Measurements from ENCODE around the gene ZNF346. TPM values are rescaled to one million over a fixed set of nuclear protein-coding genes. Genes with fewer than 3 reads are reported as not detected.

The ZNF346 gene
- total RNA-seq, 1 experiment from 2014 or later: 32.5 TPM

DNA sequence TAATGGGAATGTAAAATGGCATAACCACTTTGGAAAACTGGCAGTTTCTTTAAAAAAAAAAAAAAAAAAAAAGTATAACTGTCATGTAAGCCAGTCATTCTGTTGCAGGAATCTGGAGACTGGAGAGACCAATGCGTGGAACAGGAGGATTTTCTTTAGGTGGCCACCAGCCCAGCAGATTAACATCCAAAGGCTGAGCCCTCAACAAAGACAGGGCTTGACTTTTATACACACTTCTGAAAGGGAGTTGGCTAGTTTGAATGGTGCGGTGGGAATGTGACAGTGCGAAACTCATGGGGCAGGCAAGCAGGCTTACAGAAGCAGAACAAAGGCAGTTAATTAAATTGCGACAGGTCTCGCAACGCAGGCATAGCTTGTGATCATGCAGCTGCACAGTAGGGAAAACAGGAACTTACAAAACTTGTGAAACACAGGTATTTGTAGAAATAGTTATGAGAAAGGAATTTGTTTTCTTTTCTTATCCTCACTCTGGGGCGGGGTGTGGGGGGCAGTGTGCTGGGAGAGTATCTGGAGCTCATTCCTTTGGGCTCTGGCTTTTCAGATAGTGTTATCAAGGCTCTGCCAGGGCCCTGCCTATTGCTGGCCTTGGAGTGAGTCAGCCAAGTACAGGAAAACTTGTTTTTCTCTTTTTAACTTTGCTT, 27.9 kb upstream of the ZNF346 start:
- CTCF ChIA-PET: interaction anchor here (0.6 to 1.0 kb wide), 3 partner anchors 11 to 118 kb away, joined by 3 read pairs; no protein-coding TSS in a partner anchor
- peak overlapping the region; percentile 59 for H3K27ac Mint-ChIP-seq (ENCODE audit: low read depth, unreplicated experiment)
- BruUV-seq (replicated peaks): no TSS peak

DNA sequence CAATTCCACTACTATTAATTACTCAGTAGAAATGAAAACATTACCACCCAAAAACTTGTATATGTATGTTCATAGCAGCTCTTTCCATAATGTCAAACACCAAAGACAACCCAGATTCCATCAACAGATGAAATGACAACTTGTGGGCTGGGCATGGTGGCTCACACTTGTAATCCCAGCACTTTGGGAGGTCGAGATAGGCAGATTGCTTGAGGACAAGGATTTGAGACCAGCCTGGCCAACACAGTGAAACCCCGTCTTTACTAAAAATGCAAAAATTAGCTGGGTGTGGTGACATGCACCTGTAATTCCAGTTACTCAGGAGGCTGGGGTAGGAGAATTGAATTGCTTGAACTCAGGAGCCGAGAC, 27.4 kb upstream of the ZNF346 start:
- TF ChIP-seq, protein P1, sequence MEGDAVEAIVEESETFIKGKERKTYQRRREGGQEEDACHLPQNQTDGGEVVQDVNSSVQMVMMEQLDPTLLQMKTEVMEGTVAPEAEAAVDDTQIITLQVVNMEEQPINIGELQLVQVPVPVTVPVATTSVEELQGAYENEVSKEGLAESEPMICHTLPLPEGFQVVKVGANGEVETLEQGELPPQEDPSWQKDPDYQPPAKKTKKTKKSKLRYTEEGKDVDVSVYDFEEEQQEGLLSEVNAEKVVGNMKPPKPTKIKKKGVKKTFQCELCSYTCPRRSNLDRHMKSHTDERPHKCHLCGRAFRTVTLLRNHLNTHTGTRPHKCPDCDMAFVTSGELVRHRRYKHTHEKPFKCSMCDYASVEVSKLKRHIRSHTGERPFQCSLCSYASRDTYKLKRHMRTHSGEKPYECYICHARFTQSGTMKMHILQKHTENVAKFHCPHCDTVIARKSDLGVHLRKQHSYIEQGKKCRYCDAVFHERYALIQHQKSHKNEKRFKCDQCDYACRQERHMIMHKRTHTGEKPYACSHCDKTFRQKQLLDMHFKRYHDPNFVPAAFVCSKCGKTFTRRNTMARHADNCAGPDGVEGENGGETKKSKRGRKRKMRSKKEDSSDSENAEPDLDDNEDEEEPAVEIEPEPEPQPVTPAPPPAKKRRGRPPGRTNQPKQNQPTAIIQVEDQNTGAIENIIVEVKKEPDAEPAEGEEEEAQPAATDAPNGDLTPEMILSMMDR (IDR thresholded peaks at IDR 0.05; ENCODE audit: unreplicated experiment): no peak
- CTCF ChIA-PET: interaction anchor here (0.7 to 1.0 kb wide), 3 partner anchors 10 to 1451 kb away, joined by 3 read pairs; no protein-coding TSS in a partner anchor
- Mint-ChIP-seq H3K27ac (ENCODE audit: low read depth, unreplicated experiment) (peak overlapping the region; percentile 59), H3K4me1 (ENCODE audit: insufficient read depth, unreplicated experiment) (peaks cover 41% of the 10 kb centered on the region), H3K4me3 (ENCODE audit: unreplicated experiment) (no peak overlapping the region), H3K9me3 (ENCODE audit: unreplicated experiment) (no peaks in the 10 kb centered on the region), H3K27me3 (ENCODE audit: insufficient read depth, unreplicated experiment) (no peaks in the 10 kb centered on the region), H3K36me3 (ENCODE audit: insufficient read depth, unreplicated experiment) (peaks cover 24% of the 10 kb centered on the region)
- no peak for DNase-seq (ENCODE audit: unreplicated experiment)
- POLR2A ChIA-PET: interaction anchor here (0.6 to 1.2 kb wide), 4 partner anchors 10 to 1151 kb away, joined by 3 to 6 read pairs (median 3); partner anchors contain the start of gene UIMC1
- intact Hi-C loops (cut with micrococcal nuclease): no loop called here
- no TSS peak for BruUV-seq (replicated peaks)

More for the DNA sequence above, 27.9 kb upstream of the ZNF346 start:
- peaks cover 40% of the 10 kb centered on the region for H3K4me1 Mint-ChIP-seq (ENCODE audit: insufficient read depth, unreplicated experiment)
- DNase-seq (ENCODE audit: unreplicated experiment): peak; percentile 75
- intact Hi-C loops (cut with micrococcal nuclease): no loop called here
- H3K4me3 Mint-ChIP-seq (ENCODE audit: unreplicated experiment): no peak overlapping the region
- H3K36me3 Mint-ChIP-seq (ENCODE audit: insufficient read depth, unreplicated experiment): peaks cover 26% of the 10 kb centered on the region
- H3K9me3 Mint-ChIP-seq (ENCODE audit: unreplicated experiment): no peaks in the 10 kb centered on the region
- POLR2A ChIA-PET: interaction anchor here (0.6 to 1.2 kb wide), 5 partner anchors 10 to 1152 kb away, joined by 3 to 6 read pairs (median 3); partner anchors contain the start of gene UIMC1
- H3K27me3 Mint-ChIP-seq (ENCODE audit: insufficient read depth, unreplicated experiment): no peaks in the 10 kb centered on the region
- TF ChIP-seq, protein P1 (IDR thresholded peaks at IDR 0.05; ENCODE audit: unreplicated experiment): no peak

DNA sequence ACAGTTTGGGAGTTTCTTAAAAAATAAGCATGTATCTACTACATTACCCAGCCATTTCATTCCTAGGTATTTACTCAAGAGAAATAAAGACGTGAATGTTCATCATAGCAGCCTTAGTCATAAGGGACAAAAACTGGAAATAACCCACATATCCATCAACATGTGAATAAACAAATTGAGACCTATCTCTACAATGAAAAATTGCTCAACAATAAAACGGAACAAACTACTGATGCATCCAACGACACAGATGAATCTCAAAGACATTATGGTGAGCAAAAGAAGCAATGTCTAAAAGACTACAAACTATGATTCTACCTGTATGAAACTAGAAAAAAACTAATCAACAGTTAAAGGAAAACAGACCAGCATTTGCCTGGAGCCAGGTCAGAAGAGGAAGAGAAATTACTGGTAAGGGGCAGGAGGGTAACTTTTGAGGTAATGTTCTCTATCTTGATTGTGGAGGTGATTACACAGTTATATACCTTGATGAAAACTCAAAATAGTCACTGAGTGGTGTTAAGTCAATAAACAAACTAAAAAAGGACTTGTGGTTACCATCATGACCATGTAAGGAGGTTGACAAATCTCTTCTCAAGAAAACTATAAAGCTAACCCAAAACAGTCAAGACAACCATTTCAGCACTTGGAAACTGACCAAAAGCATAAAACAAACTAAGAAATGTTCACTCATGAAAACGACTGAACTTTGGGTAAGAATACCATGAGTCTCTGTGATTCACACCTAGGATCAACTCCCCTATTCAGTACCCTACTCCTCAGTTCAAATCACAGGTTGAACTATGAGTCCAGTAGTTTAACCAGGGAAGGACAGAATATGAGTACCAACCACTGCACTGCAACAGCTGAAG, 26.4 kb upstream of the ZNF346 start:
- TF ChIP-seq, protein P1 (IDR thresholded peaks at IDR 0.05; ENCODE audit: unreplicated experiment): no peak
- CTCF ChIA-PET: interaction anchor here (0.7 to 1.9 kb wide), 8 partner anchors 9 to 1450 kb away, joined by 3 to 14 read pairs (median 6); partner anchors contain the start of gene ZNF346
- H3K4me3 Mint-ChIP-seq (ENCODE audit: unreplicated experiment): no peak overlapping the region
- H3K4me1 Mint-ChIP-seq (ENCODE audit: insufficient read depth, unreplicated experiment): peaks cover 46% of the 10 kb centered on the region
- H3K36me3 Mint-ChIP-seq (ENCODE audit: insufficient read depth, unreplicated experiment): peaks cover 23% of the 10 kb centered on the region
- POLR2A ChIA-PET: interaction anchor here (0.7 to 1.9 kb wide), 3 partner anchors 10 to 27 kb away, joined by 3 to 21 read pairs (median 5); partner anchors contain the start of genes UIMC1 and ZNF346
- H3K27me3 Mint-ChIP-seq (ENCODE audit: insufficient read depth, unreplicated experiment): no peaks in the 10 kb centered on the region
- peak overlapping the region; percentile 59 for H3K27ac Mint-ChIP-seq (ENCODE audit: low read depth, unreplicated experiment)
- DNase-seq (ENCODE audit: unreplicated experiment): peak; percentile 56
- intact Hi-C loops (cut with micrococcal nuclease): no loop called here
- no TSS peak for BruUV-seq (replicated peaks)
- H3K9me3 Mint-ChIP-seq (ENCODE audit: unreplicated experiment): no peaks in the 10 kb centered on the region

DNA sequence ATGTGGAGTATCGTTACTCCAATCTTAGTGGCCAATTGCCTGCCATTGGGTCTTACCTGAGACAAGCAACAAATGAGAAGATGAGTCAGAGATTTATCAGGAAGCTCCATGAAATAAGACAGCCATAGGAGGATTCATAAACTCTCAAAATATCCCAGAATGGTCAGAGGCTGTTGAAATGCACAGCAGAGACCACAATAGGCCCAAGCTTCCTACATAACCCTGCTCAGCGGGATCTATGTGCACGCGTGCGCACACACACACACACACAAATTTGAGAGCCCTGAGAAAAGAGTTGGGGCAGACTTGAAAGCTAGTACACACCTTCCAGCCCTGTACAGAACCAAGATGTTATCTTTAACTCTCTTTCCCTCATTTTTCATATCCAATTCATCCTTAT, 25.7 kb upstream of the ZNF346 start:
- intact Hi-C loops (cut with micrococcal nuclease): no loop called here
- DNase-seq (ENCODE audit: unreplicated experiment): peak; percentile 49
- Mint-ChIP-seq H3K4me1 (ENCODE audit: insufficient read depth, unreplicated experiment) (peaks cover 48% of the 10 kb centered on the region), H3K4me3 (ENCODE audit: unreplicated experiment) (no peak overlapping the region), H3K27me3 (ENCODE audit: insufficient read depth, unreplicated experiment) (no peaks in the 10 kb centered on the region), H3K27ac (ENCODE audit: low read depth, unreplicated experiment) (peak overlapping the region; percentile 59), H3K9me3 (ENCODE audit: unreplicated experiment) (no peaks in the 10 kb centered on the region), H3K36me3 (ENCODE audit: insufficient read depth, unreplicated experiment) (peaks cover 18% of the 10 kb centered on the region)
- ChIA-PET POLR2A (interaction anchor here (0.7 to 1.9 kb wide), 3 partner anchors 9 to 26 kb away, joined by 3 to 21 read pairs (median 5); partner anchors contain the start of genes UIMC1 and ZNF346), CTCF (interaction anchor here (0.9 to 1.9 kb wide), 8 partner anchors 9 to 336 kb away, joined by 3 to 14 read pairs (median 6); partner anchors contain the start of gene ZNF346)
- TF ChIP-seq, protein P1 (IDR thresholded peaks at IDR 0.05; ENCODE audit: unreplicated experiment): no peak
- no TSS peak for BruUV-seq (replicated peaks)
